K562 (cell line): ENCODE data around the gene SPRR2E. TPM values are rescaled to one million over a fixed set of nuclear protein-coding genes. Genes with fewer than 3 reads are reported as not detected.

ENCODE experiments used
- ATAC-seq: fragments of 200-7000 bp; cut with Tn5 transposase; 3 replicates; pipeline ENCODE4 v1.9.1; 2020; ENCODE audit warnings: moderate library complexity
- BruUV-seq: library from RNA; stranded (reverse); fragments of 400-500 nt; replicated peaks from 2 replicates; lab custom pipeline; 2021; lab: Mats Ljungman, UMichigan
- CTCF ChIA-PET: fragments of 300-600 bp; formaldehyde crosslinking; extraction: SDS; loops from one replicate; lab custom pipeline; 2021; ENCODE audit warnings: low intra/inter-chr PET ratio; lab: Yijun Ruan, JAX
- POLR2A ChIA-PET: fragments of 300-600, 350-650 bp; sonication (Branson Sonifier 250); formaldehyde crosslinking; extraction: SDS; loops from one replicate; lab custom pipeline; 2021; ENCODE audit warnings: antibody characterized with exemption, inconsistent platforms; lab: Yijun Ruan, JAX
- DNase-seq, 4 experiments: peaks; one replicate each; pipeline versions ENCODE4 v3.0.0 to v3.0.0-alpha.2; 2011 to 2018; ENCODE audit warnings: low spot score in 3 of 4, mixed read lengths in 3 of 4; ENCODE audit errors: extremely low read depth in 1 of 4
- FAIRE-seq: peaks from 2 replicates; lab custom pipeline; 2011; peaks lifted over from hg19 to GRCh38; lab: Jason Lieb, UNC
- H2AFZ ChIP-seq: 2 replicates; pipeline ENCODE4 v1.6.0; 2011; ENCODE audit warnings: low read depth, low read length, control low read depth, inconsistent platforms
- H3K27ac ChIP-seq: fragments of 200-600 bp; 3 replicates; pipeline ENCODE4 v1.8.0; 2011; ENCODE audit warnings: low read depth, mild to moderate bottlenecking, control low read depth, inconsistent platforms, low read length, moderate library complexity, mixed read lengths; ENCODE audit errors: extremely low read depth
- H3K27me3 ChIP-seq, 2 experiments: fragments of 300-600 bp in 1 of 2; 2 replicates in 1 of 2; 3 replicates in 1 of 2; pipeline versions ENCODE4 v1.6.0 to v1.8.0; 2011; ENCODE audit warnings: inconsistent platforms in 2 of 2, low read length in 2 of 2, mild to moderate bottlenecking in 1 of 2, mixed read lengths in 1 of 2, moderate library complexity in 1 of 2; ENCODE audit not compliant: control insufficient read depth in 2 of 2, insufficient read depth in 2 of 2
- H3K36me3 ChIP-seq: fragments of 300-600 bp; 3 replicates; pipeline ENCODE4 v1.8.0; 2011; ENCODE audit warnings: mild to moderate bottlenecking, low read length, inconsistent platforms; ENCODE audit not compliant: control insufficient read depth, insufficient read depth
- H3K4me1 ChIP-seq, 2 experiments: fragments of 200-600 bp in 1 of 2; replicated peaks in 1 of 2; 2 replicates in 1 of 2; 3 replicates in 1 of 2; pipeline versions ENCODE4 v1.5.1 to v1.8.0; 2011; ENCODE audit warnings: inconsistent platforms in 2 of 2, low read length in 2 of 2, mild to moderate bottlenecking in 1 of 2, mixed read lengths in 1 of 2, moderate library complexity in 1 of 2; ENCODE audit not compliant: control insufficient read depth in 2 of 2, insufficient read depth in 2 of 2
- H3K4me2 ChIP-seq: 2 replicates; pipeline ENCODE4 v1.6.1; 2011; ENCODE audit warnings: low read length, control low read depth, inconsistent platforms, mixed read lengths; ENCODE audit not compliant: insufficient read depth
- H3K4me3 ChIP-seq: fragments of 200-600 bp; sonication (generic), shearing (Covaris generic); 2 replicates; pipeline ENCODE4 v1.5.1; 2016; ENCODE audit warnings: control low read depth, inconsistent platforms
- H3K79me2 ChIP-seq: fragments of 200-600 bp; 3 replicates; pipeline ENCODE4 v1.8.0; 2011; ENCODE audit warnings: low read length, inconsistent platforms; ENCODE audit not compliant: control insufficient read depth, insufficient read depth
- H3K9ac ChIP-seq, 2 experiments: 2 replicates each; pipeline versions ENCODE4 v1.6.0 to v1.6.1; 2011; ENCODE audit warnings: low read depth in 2 of 2, low read length in 2 of 2, control low read depth in 1 of 2, inconsistent platforms in 1 of 2, mild to moderate bottlenecking in 1 of 2, mixed read lengths in 1 of 2; ENCODE audit not compliant: insufficient read depth in 1 of 2
- H3K9me1 ChIP-seq: one replicate; pipeline ENCODE4 v1.6.0; 2011; ENCODE audit warnings: inconsistent platforms, mild to moderate bottlenecking, low read length, moderate library complexity; ENCODE audit not compliant: control insufficient read depth, insufficient read depth
- H3K9me3 ChIP-seq: replicated peaks from 2 replicates; pipeline ENCODE4 v1.5.1; 2011; ENCODE audit warnings: low read depth, low read length, inconsistent platforms; ENCODE audit not compliant: control insufficient read depth, insufficient read depth
- H4K20me1 ChIP-seq: replicated peaks from 2 replicates; pipeline ENCODE4 v1.6.1; 2011; ENCODE audit warnings: low read length, inconsistent platforms, mixed read lengths; ENCODE audit not compliant: control insufficient read depth, insufficient read depth
- DDX20 ChIP-seq: fragments of 450-650 bp; IDR thresholded peaks from 2 replicates; pipeline ENCODE4 v1.6.1; 2016; ENCODE audit warnings: missing genetic modification characterization, low read depth, mild to moderate bottlenecking, missing compliant biosample characterization, moderate library complexity
- DPF2 ChIP-seq: fragments of 450-650 bp; IDR thresholded peaks from 2 replicates; pipeline ENCODE4 v1.6.1; 2016
- HDAC8 ChIP-seq: fragments of 450-650 bp; IDR thresholded peaks from 2 replicates; pipeline ENCODE4 v1.6.1; 2016; ENCODE audit warnings: mild to moderate bottlenecking, missing genetic modification characterization, moderate library complexity, missing compliant biosample characterization
- MEIS2 ChIP-seq: fragments of 450-650 bp; IDR thresholded peaks from 2 replicates; pipeline ENCODE4 v1.6.1; 2014; ENCODE audit warnings: mild to moderate bottlenecking; ENCODE audit not compliant: partially characterized antibody
- NBN ChIP-seq: fragments of 450-650 bp; IDR thresholded peaks from 2 replicates; pipeline ENCODE4 v1.6.1; 2016; ENCODE audit warnings: low read depth, mild to moderate bottlenecking
- SIRT6 ChIP-seq: IDR thresholded peaks from one replicate; pipeline ENCODE4 v1.6.1; 2012; ENCODE audit warnings: low read depth, mild to moderate bottlenecking, control low read depth, inconsistent platforms, low read length, moderate library complexity
- TEAD4 ChIP-seq, 2 experiments: sonication (generic) in 1 of 2; formaldehyde crosslinking in 1 of 2; IDR thresholded peaks; 2 replicates each; pipeline versions ENCODE4 v1.6.1 to v1.8.0; 2012 to 2022; ENCODE audit warnings: borderline replicate concordance in 1 of 2, inconsistent platforms in 1 of 2, low read length in 1 of 2, mild to moderate bottlenecking in 1 of 2, missing genetic modification reagents in 1 of 2
- ZNF57 ChIP-seq: fragments of 450-650 bp; formaldehyde crosslinking; IDR thresholded peaks from 2 replicates; pipeline ENCODE4 v1.4.0; 2020; ENCODE audit warnings: mild to moderate bottlenecking, moderate library complexity
- WGBS: fragments of 100-300 bp; shearing (Covaris generic); methylation state at CpG from one replicate; pipeline ENCODE4 v1.1.6; 2016; ENCODE audit warnings: low coverage, mixed read lengths; ENCODE audit not compliant: insufficient coverage; ENCODE audit errors: missing lambda C conversion rate; 5-methylcytosine and 5-hydroxymethylcytosine counted together
- in situ Hi-C: fragments of 300-500 bp; cut with MboI; formaldehyde crosslinking; loops from 4 replicates; pipeline ENCODE4 v1.15.0; 2018; ENCODE audit warnings: inconsistent platforms, mixed read lengths
- intact Hi-C: fragments of 100-400 bp; cut with micrococcal nuclease; formaldehyde crosslinking; loops from 2 replicates; pipeline ENCODE4 v1.14.2; 2022
- polyA plus RNA-seq, 8 experiments: library from polyadenylated mRNA; depleted of rRNA in 4 of 8; stranded (reverse) in 5 of 8; unstranded in 3 of 8; fragments of >200 nt; fragmentation: Nextera tagmentation in 2 of 8; fragmentation: Illumina TruSeq in 1 of 8; extraction: Ambion mirVana in 2 of 8; extraction: Trizol in 1 of 8; gene quantifications; 2 replicates each; pipeline versions ENCODE4 v1.2.1 to v1.2.3, GENCODE V29; 2011 to 2014; ENCODE audit warnings: inconsistent platforms in 1 of 8, missing spikeins in 1 of 8
- total RNA-seq, 7 experiments: library from RNA; depleted of rRNA in 6 of 7; stranded (reverse); fragments of >200 nt in 6 of 7; fragmentation: Illumina TruSeq in 2 of 7; extraction: Trizol in 2 of 7; gene quantifications; 2 replicates each; pipeline versions ENCODE4 v1.2.1 to v1.2.3, GENCODE V29; 2011 to 2021; ENCODE audit warnings: low replicate concordance in 1 of 7
- TF ChIP-seq, protein P1 (sequence below), 2 experiments: fragments of 450-650 bp; IDR thresholded peaks; 2 replicates each; pipeline ENCODE4 v1.6.1; 2016
- TF ChIP-seq, protein P2 (sequence below), 3 experiments: IDR thresholded peaks in 2 of 3; conservative IDR thresholded peaks in 1 of 3; 2 replicates each; pipeline ENCODE4 v1.5.1; 2011 to 2012; ENCODE audit warnings: low read length in 3 of 3, mild to moderate bottlenecking in 3 of 3, control low read depth in 2 of 3, improper control_type of control experiment in 1 of 3, inconsistent platforms in 1 of 3, low read depth in 1 of 3, mixed read lengths in 1 of 3, moderate library complexity in 1 of 3; ENCODE audit not compliant: insufficient read depth in 2 of 3

Gene SPRR2E
- total and polyA plus RNA-seq, 9 of the 15 experiments (the other 6 are each of a cell fraction or from before 2014, with no cell fraction given): not detected

- TF ChIP-seq DDX20: no peak
- TF ChIP-seq MEIS2: peak; percentile 68
- TF ChIP-seq NBN: peak; percentile 33; the same call in 1 of the 2 replicates
- TF ChIP-seq, protein P1, sequence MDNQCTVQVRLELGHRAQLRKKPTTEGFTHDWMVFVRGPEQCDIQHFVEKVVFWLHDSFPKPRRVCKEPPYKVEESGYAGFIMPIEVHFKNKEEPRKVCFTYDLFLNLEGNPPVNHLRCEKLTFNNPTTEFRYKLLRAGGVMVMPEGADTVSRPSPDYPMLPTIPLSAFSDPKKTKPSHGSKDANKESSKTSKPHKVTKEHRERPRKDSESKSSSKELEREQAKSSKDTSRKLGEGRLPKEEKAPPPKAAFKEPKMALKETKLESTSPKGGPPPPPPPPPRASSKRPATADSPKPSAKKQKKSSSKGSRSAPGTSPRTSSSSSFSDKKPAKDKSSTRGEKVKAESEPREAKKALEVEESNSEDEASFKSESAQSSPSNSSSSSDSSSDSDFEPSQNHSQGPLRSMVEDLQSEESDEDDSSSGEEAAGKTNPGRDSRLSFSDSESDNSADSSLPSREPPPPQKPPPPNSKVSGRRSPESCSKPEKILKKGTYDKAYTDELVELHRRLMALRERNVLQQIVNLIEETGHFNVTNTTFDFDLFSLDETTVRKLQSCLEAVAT (IDR thresholded peaks at IDR 0.05): peak in 1 of 2 experiments; percentile 72; a peak in 2 of 4 replicates
- peak; percentile 99 for TF ChIP-seq DPF2
- no peak for TF ChIP-seq ZNF57 (CRISPR knock-in tag)
- no peak for TF ChIP-seq HDAC8
Measured at GRCh38 chr1:153058826-153059784, 35.2 kb downstream of the SPRR2E start (continued).

- Histone ChIP-seq H3K27ac (no peak overlapping the region), H3K9ac (no peak overlapping the region), H3K4me1 (peaks cover 13 to 25% of the 10 kb centered on the region in 2 experiments; a peak in 4 of 5 replicates), H3K27me3 (no peaks in the 10 kb centered on the region), H4K20me1 (no peaks in the 10 kb centered on the region), H3K36me3 (no peaks in the 10 kb centered on the region), H3K4me3 (no peak overlapping the region), H3K9me3 (no peaks in the 10 kb centered on the region), H3K79me2 (no peaks in the 10 kb centered on the region), H3K4me2 (no peak overlapping the region), H3K9me1 (no peaks in the 10 kb centered on the region), H2AFZ (peak overlapping the region; percentile 0; the same call in 1 of the 2 replicates)
- ChIA-PET CTCF (no interaction called here), POLR2A (interaction anchor here (1.3 kb wide), 1 partner anchor 29 kb away, joined by 3 read pairs; no protein-coding TSS in a partner anchor)
- peak; percentile 51; the same call in 2 of the 3 replicates for ATAC-seq
- no peak for DNase-seq
- intact Hi-C loops: no loop called here
- TF ChIP-seq SIRT6 (no peak), TEAD4 (IDR thresholded peaks at IDR 0.05; ENCODE audit: low read length) (no peak), TEAD4 (CRISPR knock-in tag; IDR thresholded peaks at IDR 0.05; ENCODE audit: borderline replicate concordance) (no peak)
- TF ChIP-seq, protein P2, sequence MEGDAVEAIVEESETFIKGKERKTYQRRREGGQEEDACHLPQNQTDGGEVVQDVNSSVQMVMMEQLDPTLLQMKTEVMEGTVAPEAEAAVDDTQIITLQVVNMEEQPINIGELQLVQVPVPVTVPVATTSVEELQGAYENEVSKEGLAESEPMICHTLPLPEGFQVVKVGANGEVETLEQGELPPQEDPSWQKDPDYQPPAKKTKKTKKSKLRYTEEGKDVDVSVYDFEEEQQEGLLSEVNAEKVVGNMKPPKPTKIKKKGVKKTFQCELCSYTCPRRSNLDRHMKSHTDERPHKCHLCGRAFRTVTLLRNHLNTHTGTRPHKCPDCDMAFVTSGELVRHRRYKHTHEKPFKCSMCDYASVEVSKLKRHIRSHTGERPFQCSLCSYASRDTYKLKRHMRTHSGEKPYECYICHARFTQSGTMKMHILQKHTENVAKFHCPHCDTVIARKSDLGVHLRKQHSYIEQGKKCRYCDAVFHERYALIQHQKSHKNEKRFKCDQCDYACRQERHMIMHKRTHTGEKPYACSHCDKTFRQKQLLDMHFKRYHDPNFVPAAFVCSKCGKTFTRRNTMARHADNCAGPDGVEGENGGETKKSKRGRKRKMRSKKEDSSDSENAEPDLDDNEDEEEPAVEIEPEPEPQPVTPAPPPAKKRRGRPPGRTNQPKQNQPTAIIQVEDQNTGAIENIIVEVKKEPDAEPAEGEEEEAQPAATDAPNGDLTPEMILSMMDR (IDR thresholded peaks at IDR 0.05 in 2 of 3, conservative IDR thresholded peaks at IDR 0.05 in 1 of 3; ENCODE audit: insufficient read depth in 2 of 3, low read depth in 1 of 3, low read length in 3 of 3): peak in 2 of 3 experiments; percentile 9 to 18; a peak in 2 of 6 replicates
- BruUV-seq: no TSS peak
- 40% methylated on average over 2 of the region's 2 CpGs for WGBS
- FAIRE-seq: no peak
- in situ Hi-C loops: no loop called here
Measured at GRCh38 chr1:153058154-153058553, 36.2 kb downstream of the SPRR2E start.
